Aorta (tissue), 5 donors: Measurements from ENCODE around the gene C1orf56. TPM values are rescaled to one million over a fixed set of nuclear protein-coding genes. Genes with fewer than 3 reads are reported as not detected.

ENCODE experiments used
- ATAC-seq: fragments of 200-7000 bp; cut with Tn5 transposase; one replicate; pipeline ENCODE4 v1.9.1; 2022; ENCODE audit warnings: moderate library complexity; ENCODE audit not compliant: low FRiP score
- DNase-seq, 2 donors: peaks; one replicate each; pipeline ENCODE4 v3.0.0-alpha.2; 2020
- H3K27ac ChIP-seq, 2 donors: one replicate each; pipeline ENCODE4 v1.5.1; 2013; ENCODE audit warnings: low read length in 2 of 2, mild to moderate bottlenecking in 2 of 2, moderate library complexity in 2 of 2, control low read depth in 1 of 2, inconsistent platforms in 1 of 2, low read depth in 1 of 2
- H3K27me3 ChIP-seq, 2 donors: one replicate each; pipeline ENCODE4 v1.6.1; 2013; ENCODE audit warnings: control low read depth in 1 of 2, low read length in 1 of 2, mild to moderate bottlenecking in 1 of 2, moderate library complexity in 1 of 2; ENCODE audit not compliant: insufficient read depth in 2 of 2, control insufficient read depth in 1 of 2
- H3K36me3 ChIP-seq, 2 donors: one replicate each; pipeline ENCODE4 v1.6.1; 2013; ENCODE audit warnings: control low read depth in 1 of 2, low read length in 1 of 2, mild to moderate bottlenecking in 1 of 2; ENCODE audit not compliant: insufficient read depth in 2 of 2, control insufficient read depth in 1 of 2
- H3K4me1 ChIP-seq, 2 donors: one replicate each; pipeline ENCODE4 v1.6.1; 2013; ENCODE audit warnings: low read length in 2 of 2, control low read depth in 1 of 2, mild to moderate bottlenecking in 1 of 2, moderate library complexity in 1 of 2; ENCODE audit not compliant: insufficient read depth in 2 of 2, control insufficient read depth in 1 of 2
- H3K4me3 ChIP-seq, 2 donors: one replicate each; pipeline ENCODE4 v1.5.1; 2013; ENCODE audit warnings: low read length in 2 of 2, control low read depth in 1 of 2, mild to moderate bottlenecking in 1 of 2
- H3K9me3 ChIP-seq: one replicate; pipeline ENCODE4 v1.6.1; 2013; ENCODE audit warnings: mild to moderate bottlenecking, low read length; ENCODE audit not compliant: control insufficient read depth
- WGBS, 2 donors: extraction: QIAGEN DNeasy Blood & Tissue Kit; methylation state at CpG; one replicate each; pipeline ENCODE4 v1.1.7; 2013; 5-methylcytosine and 5-hydroxymethylcytosine counted together
- intact Hi-C, 2 donors: fragments of 100-400 bp; cut with DNase I; formaldehyde crosslinking; loops; one replicate each; pipeline versions ENCODE4 v1.14.2 to v1.15.0; 2022
- polyA plus RNA-seq, 2 donors: library from polyadenylated mRNA; stranded (reverse); fragments of 200-250 nt; gene quantifications; one replicate each; pipeline ENCODE4 v1.2.3, GENCODE V29; 2013
- total RNA-seq, 2 donors: library from RNA; stranded (reverse); fragmentation: NEBNext Ultra II Directional; extraction: Animal tissue kit (Norgen Biotek cat#: 25700); gene quantifications; one replicate each; pipeline ENCODE4 v1.2.1, GENCODE V29; 2021
- donor health status: healthy with polysubstance abuse.
- donor health status: Bipolar disorder and iron deficiency.
- donor health status: DM: no; HTN: no; CAD: no.
- donor health status: DM: no; HTN: no; CAD: no.
- donor health status: DM: yes; HTN: yes; CAD: no.

C1orf56 gene
- total and polyA plus RNA-seq, 4 donors, result 1.8 to 3.8 (median 2.8) TPM

DNA sequence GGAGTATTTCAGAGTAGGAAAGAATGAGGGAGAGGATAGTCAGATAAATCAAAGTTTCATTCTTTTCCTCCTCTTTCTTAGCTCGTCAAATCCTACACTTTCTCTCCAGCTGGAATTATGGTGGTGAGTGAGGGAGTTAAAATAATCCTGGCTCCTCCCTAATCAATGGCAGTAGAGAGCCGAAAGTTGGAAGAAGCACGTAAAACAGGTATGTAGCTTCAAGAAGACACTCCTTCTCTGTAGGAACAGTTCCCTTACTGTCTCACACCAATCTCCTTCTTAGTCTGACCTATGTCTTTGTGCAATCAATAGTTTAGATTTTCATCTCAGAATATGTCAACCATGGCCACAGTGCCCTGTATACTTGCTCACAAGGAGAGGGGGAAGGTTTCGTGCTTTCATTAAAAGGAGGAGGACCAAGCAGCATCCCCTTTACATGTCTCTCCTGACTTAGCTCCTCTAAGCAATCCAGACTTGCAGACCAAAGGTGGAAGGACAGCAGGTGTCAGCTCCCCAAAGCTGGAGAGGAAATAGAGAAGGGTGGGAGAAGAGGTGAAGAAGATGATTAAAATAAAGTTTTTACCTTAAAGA is 41.7 kb upstream of the C1orf56 start:
- no peak for ATAC-seq
- Histone ChIP-seq H3K9me3 (no peaks in the 10 kb centered on the region), H3K4me1 (peaks cover 0 to 2% of the 10 kb centered on the region in 2 donors), H3K4me3 (peak overlapping the region; percentile 78 to 88), H3K36me3 (no peaks in the 10 kb centered on the region), H3K27ac (peak overlapping the region in 1 of 2 donors; percentile 29), H3K27me3 (no peaks in the 10 kb centered on the region)
- 1% methylated on average over 4 of the region's 4 CpGs for WGBS, 2 donors
- intact Hi-C loops, result loop anchor here in 1 of 2 donors (5.0 kb wide), 2 partner anchors 34 to 51 kb away; partner anchors contain the start of genes CDC42SE1 and CERS2
- no peak for DNase-seq

DNA sequence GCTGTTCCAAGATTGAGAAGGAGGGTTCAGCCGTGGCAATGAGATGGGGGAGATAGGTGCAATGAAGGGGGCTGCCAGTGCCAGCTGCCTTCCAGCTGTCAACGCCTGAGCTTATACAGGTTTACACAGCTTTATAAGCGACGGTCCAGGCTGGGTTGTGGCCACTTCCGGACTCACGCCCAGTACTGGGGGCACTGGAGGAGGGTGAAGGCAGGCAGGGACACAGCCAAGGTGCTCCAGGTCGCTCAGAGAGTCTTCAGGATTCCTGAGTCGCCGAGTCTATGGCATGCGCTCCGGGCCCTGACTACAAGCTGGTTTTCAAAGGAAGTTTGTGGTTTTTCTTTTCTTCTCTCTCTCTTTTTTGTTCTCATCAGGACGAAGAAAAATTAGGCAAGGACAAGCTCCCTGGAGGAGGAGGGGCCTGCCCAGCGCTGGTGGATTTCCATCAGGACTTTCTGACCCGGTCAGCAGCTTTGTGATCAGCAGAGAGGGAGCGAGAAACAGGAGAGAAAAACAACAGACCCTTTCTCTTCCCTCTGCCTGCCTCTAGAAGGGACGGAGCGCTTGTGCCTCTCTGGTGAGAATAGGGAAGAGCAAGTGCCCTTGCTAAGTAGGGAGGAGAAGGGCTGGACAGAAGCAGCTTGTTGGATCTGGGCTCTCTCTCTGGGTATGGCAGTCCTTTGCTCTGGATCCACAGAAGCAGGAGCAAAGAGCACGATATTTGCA is 41.1 kb upstream of the C1orf56 start, which contains the start of gene MINDY1:
TSS of gene MINDY1 (minus strand) at position 576 of the 726 bp plus-strand sequence. CDS start 4,285 bp downstream, outside the sequence.
- Histone ChIP-seq H3K4me3 (peak within 1 kb of the TSS; percentile 78 to 88), H3K9me3 (no peaks in the 10 kb centered on the region), H3K4me1 (peaks cover 0 to 2% of the 10 kb centered on the region in 2 donors), H3K27me3 (no peaks in the 10 kb centered on the region), H3K27ac (peak within 1 kb of the TSS in 1 of 2 donors; percentile 90), H3K36me3 (no peaks in the 10 kb centered on the region)
- ATAC-seq, result peak; percentile 79
- peak; percentile 77 for DNase-seq
- WGBS, 2 donors, result 0 to 1% methylated on average over 18 of the region's 18 CpGs
- intact Hi-C loops, result loop anchor here in 1 of 2 donors (5.0 kb wide), 2 partner anchors 34 to 51 kb away; partner anchors contain the start of genes CDC42SE1 and CERS2

DNA sequence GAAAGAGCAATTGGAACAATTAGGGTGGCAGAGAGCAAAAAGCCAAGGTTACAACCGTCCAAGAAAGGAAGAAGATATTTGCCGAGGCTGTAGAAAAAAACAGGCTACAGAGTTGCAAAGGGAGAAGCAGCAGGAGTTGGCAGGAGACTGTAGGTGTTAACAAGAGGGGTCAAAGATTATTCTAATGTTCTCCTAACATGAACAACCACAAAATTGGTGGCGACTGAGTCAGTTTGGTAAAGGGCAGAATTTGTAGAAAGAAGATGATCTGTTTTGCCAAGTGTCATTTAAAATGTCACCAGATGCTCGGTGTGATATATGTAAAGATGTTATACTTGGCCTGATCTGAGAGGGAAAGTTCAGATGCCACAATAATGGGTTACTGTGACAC is 39.7 kb upstream of the C1orf56 start:
- no peak for DNase-seq
- Histone ChIP-seq H3K4me1 (peaks cover 0 to 2% of the 10 kb centered on the region in 2 donors), H3K4me3 (no peak overlapping the region), H3K27me3 (no peaks in the 10 kb centered on the region), H3K9me3 (no peaks in the 10 kb centered on the region), H3K27ac (peak overlapping the region in 1 of 2 donors; percentile 90), H3K36me3 (no peaks in the 10 kb centered on the region)
- no peak for ATAC-seq
- 5 to 8% methylated on average over 4 of the region's 4 CpGs for WGBS, 2 donors
- intact Hi-C loops, result loop anchor here in 1 of 2 donors (5.0 kb wide), 2 partner anchors 36 to 49 kb away; partner anchors contain the start of genes CDC42SE1 and CERS2

DNA sequence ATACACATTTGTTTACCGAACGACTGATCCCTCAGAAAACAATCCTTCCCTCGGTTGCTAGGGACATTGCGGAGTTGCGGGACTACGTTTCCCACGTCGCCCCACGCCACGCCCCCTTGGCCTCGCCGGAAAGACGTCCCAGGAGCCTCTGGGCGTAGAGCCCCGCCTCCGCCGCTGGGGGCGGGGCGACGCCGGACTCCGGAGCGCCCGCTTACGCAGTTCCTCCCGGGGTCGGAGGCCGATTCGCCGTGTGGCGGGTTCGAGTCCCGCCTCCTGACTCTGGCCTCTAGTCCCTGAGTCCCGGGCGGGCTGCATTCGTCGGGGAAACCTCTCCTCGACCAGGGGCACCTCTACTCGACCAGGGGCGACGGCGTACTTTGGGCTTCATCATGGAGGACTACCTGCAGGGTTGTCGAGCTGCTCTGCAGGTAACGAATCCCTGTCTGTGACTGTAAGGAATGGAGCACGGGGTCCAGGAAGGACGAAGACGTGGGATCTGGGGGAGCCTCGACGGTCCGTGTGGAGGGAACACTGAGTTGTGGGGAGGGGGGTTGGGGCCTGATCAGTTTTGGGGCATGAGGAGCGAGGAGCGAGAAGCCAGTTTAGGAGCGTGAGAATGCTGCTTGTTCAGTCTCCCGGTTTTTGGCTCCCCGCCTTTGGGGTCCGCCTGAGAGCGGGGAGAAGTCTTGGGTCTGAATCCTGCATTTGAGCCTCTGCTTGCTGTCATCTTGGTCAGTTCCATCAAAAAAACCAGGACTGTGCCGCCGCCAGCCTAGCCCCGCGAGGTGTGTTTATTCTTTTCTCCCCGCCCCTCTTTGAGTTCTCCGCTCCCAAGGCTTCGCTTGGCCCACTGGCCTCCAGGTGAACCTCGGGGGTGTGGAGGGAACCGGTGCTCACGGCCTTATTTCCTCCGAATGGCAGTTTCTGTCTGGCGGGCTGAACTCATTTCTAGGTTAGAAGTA is 39.0 kb upstream of the C1orf56 start, which contains the start of gene PRUNE1:
TSS of gene PRUNE1 (plus strand) at position 206 of the 962 bp plus-strand sequence. CDS start at position 390, 184 bp downstream.
- H3K27ac ChIP-seq, result peak within 1 kb of the TSS in 1 of 2 donors; percentile 90
- peaks cover 0 to 4% of the 10 kb centered on the region in 2 donors for H3K4me1 ChIP-seq
- no peaks in the 10 kb centered on the region for H3K36me3 ChIP-seq
- 0 to 1% methylated on average over 67 to 69 of the region's 69 CpGs for WGBS, 2 donors
- peak; percentile 99 to 100 for DNase-seq
- H3K27me3 ChIP-seq, result no peaks in the 10 kb centered on the region
- peak; percentile 97 for ATAC-seq
- H3K9me3 ChIP-seq, result no peaks in the 10 kb centered on the region
- H3K4me3 ChIP-seq, result peak within 1 kb of the TSS; percentile 27 to 42
- intact Hi-C loops, result loop anchor here in 1 of 2 donors (5.0 kb wide), 2 partner anchors 36 to 49 kb away; partner anchors contain the start of genes CDC42SE1 and CERS2

DNA sequence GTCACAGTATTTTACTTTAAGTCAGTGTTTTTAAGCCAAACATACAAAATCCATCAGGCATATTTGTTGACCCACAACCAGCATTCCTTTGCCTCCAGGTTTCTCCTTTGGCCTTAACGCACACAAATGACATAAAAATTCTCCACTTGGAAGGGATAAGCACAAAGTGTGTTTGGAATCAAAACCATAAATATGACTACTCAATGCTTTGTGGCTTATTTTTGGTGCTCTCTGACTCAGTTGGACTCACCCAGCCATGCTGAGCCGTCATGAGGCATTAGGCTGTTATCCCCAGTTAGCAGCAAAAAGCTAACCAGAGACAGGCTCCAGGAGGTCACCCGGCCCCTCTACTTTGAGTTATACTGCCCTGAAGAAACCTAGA is 38.4 kb upstream of the C1orf56 start:
- ATAC-seq (no peak), DNase-seq (no peak)
- WGBS, 2 donors, result 24 to 30% methylated on average over 3 of the region's 3 CpGs
- peaks cover 0 to 4% of the 10 kb centered on the region in 2 donors for H3K4me1 ChIP-seq
- intact Hi-C loops, result loop anchor here in 1 of 2 donors (5.0 kb wide), 2 partner anchors 37 to 48 kb away; partner anchors contain the start of genes CDC42SE1 and CERS2
- no peaks in the 10 kb centered on the region for H3K27me3 ChIP-seq
- no peaks in the 10 kb centered on the region for H3K9me3 ChIP-seq
- H3K4me3 ChIP-seq, result peak overlapping the region; percentile 27 to 42
- no peaks in the 10 kb centered on the region for H3K36me3 ChIP-seq
- no peak overlapping the region for H3K27ac ChIP-seq

DNA sequence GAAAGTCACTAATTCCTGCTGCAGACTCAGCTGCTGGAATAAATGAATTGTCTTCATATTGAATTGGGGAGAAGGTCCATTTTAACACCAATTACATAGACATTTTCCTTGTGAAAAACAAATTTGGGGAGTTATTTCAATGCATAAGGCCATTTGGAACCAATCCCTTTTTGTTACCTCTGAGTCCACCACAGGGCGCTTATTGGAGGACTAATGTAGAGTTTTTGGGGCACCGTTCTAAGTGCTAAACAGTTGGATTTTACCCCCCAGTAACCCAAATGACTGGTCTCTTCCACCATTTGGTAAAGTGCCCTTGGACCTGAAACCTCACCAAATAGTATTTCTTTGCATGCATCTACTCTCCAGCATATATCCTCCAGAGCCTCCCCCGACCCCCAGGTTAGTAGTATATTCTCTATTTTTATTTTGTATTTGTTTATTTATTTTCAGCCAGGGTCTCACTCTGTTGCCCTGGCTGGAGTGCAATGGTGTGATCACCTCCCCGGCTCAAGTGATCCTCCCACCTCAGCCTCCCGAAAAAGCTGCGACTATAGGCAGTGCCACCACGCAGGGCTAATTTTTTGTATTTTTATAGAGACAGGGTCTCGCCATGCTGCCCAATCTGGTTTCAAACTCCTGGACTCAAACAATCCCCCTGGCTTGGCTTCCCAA is 37.7 kb upstream of the C1orf56 start:
- Histone ChIP-seq H3K27ac (no peak overlapping the region), H3K9me3 (no peaks in the 10 kb centered on the region), H3K36me3 (no peaks in the 10 kb centered on the region), H3K4me1 (peaks cover 0 to 4% of the 10 kb centered on the region in 2 donors), H3K27me3 (no peaks in the 10 kb centered on the region), H3K4me3 (no peak overlapping the region)
- DNase-seq (no peak), ATAC-seq (no peak)
- 96 to 98% methylated on average over 8 of the region's 8 CpGs for WGBS, 2 donors
- intact Hi-C loops, result loop anchor here in 1 of 2 donors (5.0 kb wide), 2 partner anchors 38 to 47 kb away; partner anchors contain the start of genes CDC42SE1 and CERS2

DNA sequence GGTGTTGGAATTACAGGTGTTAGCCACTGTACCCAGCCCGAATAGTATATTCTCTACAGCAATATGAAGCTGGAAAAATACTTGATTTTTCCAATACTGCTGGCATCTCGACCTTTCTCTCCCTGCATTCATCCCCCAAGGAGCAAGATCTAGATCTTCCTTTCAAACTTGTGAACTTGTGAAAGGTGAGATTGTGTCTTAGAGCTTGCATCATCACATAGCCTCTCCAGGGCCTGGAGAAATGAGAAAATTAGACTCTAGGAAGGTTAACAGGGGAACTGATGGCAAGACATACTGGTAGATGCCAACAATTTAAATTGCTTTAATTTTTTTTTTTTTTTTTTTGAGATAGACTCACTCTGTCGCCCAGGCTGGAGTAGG is 37.2 kb upstream of the C1orf56 start:
- H3K36me3 ChIP-seq, result no peaks in the 10 kb centered on the region
- no peak overlapping the region for H3K4me3 ChIP-seq
- H3K27me3 ChIP-seq, result no peaks in the 10 kb centered on the region
- intact Hi-C loops, result no loop called here
- no peak for ATAC-seq
- WGBS, 2 donors, result 88% methylated on average over 3 of the region's 3 CpGs
- no peaks in the 10 kb centered on the region for H3K9me3 ChIP-seq
- no peak overlapping the region for H3K27ac ChIP-seq
- peaks cover 0 to 4% of the 10 kb centered on the region in 2 donors for H3K4me1 ChIP-seq
- no peak for DNase-seq
